ENCODE results near the gene SPINT2.

DNA sequence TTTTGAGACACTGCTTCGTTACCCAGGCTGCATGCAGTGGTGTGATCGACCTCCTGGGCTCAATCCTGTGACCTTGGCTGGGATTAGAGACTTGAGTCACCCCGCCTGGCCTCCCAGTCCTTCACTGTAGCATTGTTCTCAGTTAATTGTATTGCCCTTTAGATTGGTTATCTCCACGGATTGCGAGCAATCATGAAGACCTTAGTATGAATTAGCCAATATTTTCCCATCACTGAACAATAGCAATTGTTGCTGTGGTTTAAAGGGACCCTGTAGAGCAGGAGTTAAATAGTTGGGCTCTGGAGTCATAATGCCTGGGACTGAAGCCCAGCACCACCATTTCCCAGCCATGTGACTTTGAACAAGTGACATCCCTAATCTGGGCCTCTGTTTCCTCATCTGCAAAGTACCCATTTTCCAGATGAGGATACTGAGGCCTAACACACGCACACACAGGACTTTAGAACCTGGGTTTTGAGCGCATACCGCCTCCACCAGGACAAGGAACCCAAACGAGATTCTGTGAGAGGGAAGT is 16.6 kb upstream of the SPINT2 start:
- TF ChIP-seq, protein P1, sequence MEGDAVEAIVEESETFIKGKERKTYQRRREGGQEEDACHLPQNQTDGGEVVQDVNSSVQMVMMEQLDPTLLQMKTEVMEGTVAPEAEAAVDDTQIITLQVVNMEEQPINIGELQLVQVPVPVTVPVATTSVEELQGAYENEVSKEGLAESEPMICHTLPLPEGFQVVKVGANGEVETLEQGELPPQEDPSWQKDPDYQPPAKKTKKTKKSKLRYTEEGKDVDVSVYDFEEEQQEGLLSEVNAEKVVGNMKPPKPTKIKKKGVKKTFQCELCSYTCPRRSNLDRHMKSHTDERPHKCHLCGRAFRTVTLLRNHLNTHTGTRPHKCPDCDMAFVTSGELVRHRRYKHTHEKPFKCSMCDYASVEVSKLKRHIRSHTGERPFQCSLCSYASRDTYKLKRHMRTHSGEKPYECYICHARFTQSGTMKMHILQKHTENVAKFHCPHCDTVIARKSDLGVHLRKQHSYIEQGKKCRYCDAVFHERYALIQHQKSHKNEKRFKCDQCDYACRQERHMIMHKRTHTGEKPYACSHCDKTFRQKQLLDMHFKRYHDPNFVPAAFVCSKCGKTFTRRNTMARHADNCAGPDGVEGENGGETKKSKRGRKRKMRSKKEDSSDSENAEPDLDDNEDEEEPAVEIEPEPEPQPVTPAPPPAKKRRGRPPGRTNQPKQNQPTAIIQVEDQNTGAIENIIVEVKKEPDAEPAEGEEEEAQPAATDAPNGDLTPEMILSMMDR (IDR thresholded peaks at IDR 0.05): no peak
- no peak for TF ChIP-seq EZH2 (IDR thresholded peaks at IDR 0.05; ENCODE audit: borderline replicate concordance, insufficient read depth, low read depth, low read length, poor library complexity, severe bottlenecking)

All from B cell (primary cell).